Nephron progenitor cell (in vitro differentiated cells): Measurements from ENCODE around the gene CKMT2.
"Not testable (repeated sequence)": the region's sequence is repeated elsewhere in the genome, so short reads cannot be mapped to it uniquely, and the experiment has no call there.

Experiments
- DNase-seq: peaks from one replicate; pipeline ENCODE4 v3.0.0; 2021
- H3K27ac Mint-ChIP-seq: 2 replicates; pipeline ENCODE4 v1.8.0; 2021; ENCODE audit warnings: mild to moderate bottlenecking, moderate library complexity, mixed read lengths
- H3K27me3 Mint-ChIP-seq: 2 replicates; pipeline ENCODE4 v1.8.0; 2021; ENCODE audit warnings: mild to moderate bottlenecking, low read depth, mixed read lengths; ENCODE audit not compliant: poor library complexity
- H3K36me3 Mint-ChIP-seq: 2 replicates; pipeline ENCODE4 v1.8.0; 2021; ENCODE audit warnings: low read depth, mixed read lengths
- H3K4me1 Mint-ChIP-seq: 2 replicates; pipeline ENCODE4 v1.8.0; 2021; ENCODE audit warnings: mixed read lengths
- H3K4me3 Mint-ChIP-seq: 2 replicates; pipeline ENCODE4 v1.8.0; 2021; ENCODE audit warnings: mild to moderate bottlenecking, moderate library complexity, mixed read lengths
- H3K9me3 Mint-ChIP-seq: 2 replicates; pipeline ENCODE4 v1.8.0; 2021; ENCODE audit warnings: mild to moderate bottlenecking, moderate library complexity, mixed read lengths
- CTCF ChIP-seq: fragments of 200-600 bp; sonication (generic); IDR thresholded peaks from 2 replicates; pipeline ENCODE4 v1.5.0; 2021; ENCODE audit warnings: antibody characterized with exemption

CKMT2 gene

DNA sequence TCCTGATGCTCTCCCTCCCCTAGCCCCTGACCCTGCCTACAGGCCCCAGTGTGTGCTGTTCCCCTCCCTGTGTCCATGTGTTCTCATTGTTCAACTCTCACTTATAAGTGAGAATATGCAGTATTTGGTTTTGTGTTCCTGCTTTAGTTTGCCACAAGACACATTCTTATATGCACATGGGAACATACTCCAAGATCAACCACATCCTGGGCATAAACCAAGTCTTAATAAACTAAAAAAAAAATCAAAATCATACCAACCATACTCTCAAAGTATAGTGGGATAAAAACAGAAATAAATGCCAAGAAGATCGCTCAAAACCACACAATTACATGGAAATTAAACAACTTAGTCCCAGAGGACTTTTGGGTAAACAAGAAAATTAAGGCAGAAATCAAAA is 57.0 kb downstream of the CKMT2 start:
- no peak for DNase-seq
- H3K27me3 Mint-ChIP-seq, result no peaks in the 10 kb centered on the region
- TF ChIP-seq CTCF, result no peak
- H3K4me1 Mint-ChIP-seq, result no peaks in the 10 kb centered on the region
- H3K4me3 Mint-ChIP-seq, result no peak overlapping the region
- H3K36me3 Mint-ChIP-seq, result peaks cover 71% of the 10 kb centered on the region
- peaks cover 57% of the 10 kb centered on the region for H3K9me3 Mint-ChIP-seq
- no peak overlapping the region for H3K27ac Mint-ChIP-seq

DNA sequence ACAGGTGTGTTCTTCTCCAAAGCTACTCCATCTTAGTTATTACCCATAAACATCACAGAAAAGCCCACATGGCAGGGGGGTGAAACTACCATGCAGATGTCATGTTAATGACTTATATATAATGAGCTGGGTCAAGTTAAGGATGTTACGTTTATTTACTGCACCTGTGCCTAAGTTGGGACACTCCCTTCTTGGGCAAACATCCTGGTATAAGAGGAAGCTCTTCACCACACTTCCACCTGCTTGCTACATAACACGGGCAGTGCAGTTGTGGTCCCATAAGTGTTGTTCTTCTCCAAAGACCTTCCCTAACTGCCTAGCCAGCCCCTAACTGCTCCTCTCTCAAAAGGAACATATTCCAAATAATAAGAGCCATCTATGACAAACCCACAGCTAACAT is 59.0 kb downstream of the CKMT2 start:
- peaks cover 67% of the 10 kb centered on the region for H3K36me3 Mint-ChIP-seq
- H3K9me3 Mint-ChIP-seq, result peaks cover 57% of the 10 kb centered on the region
- TF ChIP-seq CTCF, result no peak
- no peak for DNase-seq
- H3K4me3 Mint-ChIP-seq, result no peak overlapping the region
- H3K27me3 Mint-ChIP-seq, result no peaks in the 10 kb centered on the region
- no peaks in the 10 kb centered on the region for H3K4me1 Mint-ChIP-seq
- H3K27ac Mint-ChIP-seq, result no peak overlapping the region

DNA sequence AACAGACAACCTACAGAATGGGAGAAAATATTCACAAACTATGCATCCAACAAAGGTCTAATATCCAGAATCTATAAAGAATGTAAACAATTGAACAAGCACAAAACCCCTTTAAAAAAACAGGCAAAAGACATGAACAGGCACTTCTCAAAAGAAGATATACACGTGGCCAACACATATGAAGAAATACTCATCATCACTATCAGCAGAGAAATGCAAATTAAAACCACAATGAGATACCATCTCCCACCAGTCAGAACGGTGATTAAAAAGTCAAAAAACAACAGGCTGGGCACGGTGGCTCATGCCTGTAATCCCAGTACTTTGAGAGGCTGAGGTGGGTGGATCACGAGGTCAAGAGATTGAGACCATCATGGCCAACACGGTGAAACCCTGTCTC is 60.9 kb downstream of the CKMT2 start:
- H3K27me3 Mint-ChIP-seq, H3K27ac Mint-ChIP-seq, DNase-seq, H3K4me1 Mint-ChIP-seq, H3K4me3 Mint-ChIP-seq: not testable (repeated sequence)
- Mint-ChIP-seq H3K9me3 (peaks cover 55% of the 10 kb centered on the region), H3K36me3 (peaks cover 60% of the 10 kb centered on the region)

DNA sequence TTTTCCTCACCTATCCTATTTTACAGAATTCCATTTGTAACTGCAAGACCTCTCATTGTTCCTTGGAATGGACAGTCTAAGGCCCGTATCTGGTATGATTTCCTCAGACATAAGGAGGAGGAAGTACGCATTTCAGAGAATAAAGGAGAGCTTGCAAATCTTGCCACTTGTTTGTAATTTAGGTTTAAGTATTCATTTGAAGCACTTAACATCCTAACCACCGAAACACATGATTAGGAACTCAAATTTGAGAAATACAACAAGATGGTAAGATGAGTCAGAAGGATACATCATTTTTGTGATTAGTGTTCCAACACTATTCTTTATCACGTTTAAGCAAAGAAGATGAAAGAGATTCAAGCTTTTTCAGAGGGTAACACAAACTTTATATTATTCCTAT is 64.4 kb downstream of the CKMT2 start:
- no peak for DNase-seq
- H3K27me3 Mint-ChIP-seq, result no peaks in the 10 kb centered on the region
- H3K4me1 Mint-ChIP-seq, result peaks cover 30% of the 10 kb centered on the region
- peaks cover 23% of the 10 kb centered on the region for H3K9me3 Mint-ChIP-seq
- H3K4me3 Mint-ChIP-seq, result no peak overlapping the region
- peak overlapping the region; percentile 10 for H3K27ac Mint-ChIP-seq
- peaks cover 25% of the 10 kb centered on the region for H3K36me3 Mint-ChIP-seq
- TF ChIP-seq CTCF, result no peak

DNA sequence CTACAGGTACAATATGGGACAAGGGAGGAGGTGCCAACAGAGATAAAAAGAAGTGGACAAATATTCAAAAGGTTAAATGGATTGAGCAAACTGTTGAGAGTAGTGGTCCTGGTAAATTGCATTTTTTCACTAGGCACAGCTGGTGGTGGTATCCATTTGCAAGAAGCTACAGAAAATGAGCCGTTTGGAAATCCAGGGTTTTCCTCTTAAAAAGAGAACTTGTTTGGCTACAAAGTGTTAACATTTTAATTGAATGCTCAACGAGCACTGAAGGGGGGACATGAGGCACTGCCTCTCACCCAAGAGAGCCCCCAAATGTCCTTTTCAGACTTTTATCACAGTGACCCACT is 67.8 kb downstream of the CKMT2 start:
- Mint-ChIP-seq H3K36me3 (peaks cover 6% of the 10 kb centered on the region), H3K4me1 (peaks cover 34% of the 10 kb centered on the region), H3K4me3 (peak overlapping the region; percentile 99), H3K9me3 (no peaks in the 10 kb centered on the region), H3K27ac (peak overlapping the region; percentile 99), H3K27me3 (no peaks in the 10 kb centered on the region)
- DNase-seq, result no peak
- no peak for TF ChIP-seq CTCF

DNA sequence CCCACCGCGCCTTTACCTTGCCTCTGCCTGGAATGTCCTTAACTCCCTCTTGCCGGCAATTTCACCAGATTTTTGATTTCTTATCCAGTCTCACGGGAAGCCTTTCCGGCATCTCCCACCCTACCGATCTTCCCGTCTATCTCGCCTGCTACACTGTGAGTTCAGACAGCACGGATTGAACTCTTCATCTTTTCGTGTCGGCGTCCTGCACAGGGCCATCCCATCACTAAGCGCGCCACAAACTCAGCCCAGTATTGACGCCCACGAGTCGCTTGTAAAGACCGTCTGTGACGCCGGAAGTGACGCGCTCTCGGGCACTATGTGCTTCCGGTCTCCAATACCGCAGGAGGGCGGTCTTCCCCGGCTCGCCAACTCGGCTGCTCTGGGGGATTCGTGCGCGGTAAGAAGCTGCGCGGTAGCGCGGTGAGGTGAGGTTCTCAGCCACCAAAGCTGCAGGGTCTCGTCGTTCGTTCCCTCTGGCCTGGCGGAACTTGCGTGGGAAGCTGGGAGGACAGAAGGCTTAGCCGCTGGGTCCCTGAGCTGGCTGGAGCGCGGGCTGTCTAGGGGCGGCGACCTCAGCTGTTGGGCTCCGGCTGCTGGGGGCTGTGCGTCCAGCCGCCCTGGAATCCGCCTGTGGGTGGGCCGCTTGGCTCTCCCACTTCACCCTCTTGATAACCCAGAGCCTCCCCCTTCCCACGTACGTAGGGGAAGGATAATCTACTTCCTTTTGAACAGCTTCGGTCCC is 68.3 kb downstream of the CKMT2 start, which contains the start of gene ZCCHC9:
Gene ZCCHC9 (plus strand): TSS at position 317 of the 745 bp plus-strand sequence. CDS start 3,171 bp downstream, outside the sequence.
- peaks cover 34% of the 10 kb centered on the region for H3K4me1 Mint-ChIP-seq
- H3K27me3 Mint-ChIP-seq, result no peaks in the 10 kb centered on the region
- peak; percentile 91 for DNase-seq
- no peak for TF ChIP-seq CTCF
- H3K36me3 Mint-ChIP-seq, result peaks cover 6% of the 10 kb centered on the region
- H3K4me3 Mint-ChIP-seq, result peak within 1 kb of the TSS; percentile 99
- no peaks in the 10 kb centered on the region for H3K9me3 Mint-ChIP-seq
- H3K27ac Mint-ChIP-seq, result peak within 1 kb of the TSS; percentile 99
